Head of caudate nucleus (tissue), 42 donors: ENCODE results near the gene SEC11A.
A peak's percentile ranks its signal among the peaks of the same experiment; 100 is the strongest.
"Not testable (repeated sequence)": the region's sequence is repeated elsewhere in the genome, so short reads cannot be mapped to it uniquely, and the experiment has no call there.

Source experiments
- DNase-seq, 42 donors: peaks; one replicate each; pipeline versions ENCODE4 v3.0.0 to v3.0.0-alpha.2; 2020 to 2021; ENCODE audit warnings: mixed read lengths in 7 of 42
- intact Hi-C: fragments of 100-400 bp; cut with DNase I; formaldehyde crosslinking; loops from one replicate; pipeline ENCODE4 v1.15.0; 2022

SEC11A gene

DNA sequence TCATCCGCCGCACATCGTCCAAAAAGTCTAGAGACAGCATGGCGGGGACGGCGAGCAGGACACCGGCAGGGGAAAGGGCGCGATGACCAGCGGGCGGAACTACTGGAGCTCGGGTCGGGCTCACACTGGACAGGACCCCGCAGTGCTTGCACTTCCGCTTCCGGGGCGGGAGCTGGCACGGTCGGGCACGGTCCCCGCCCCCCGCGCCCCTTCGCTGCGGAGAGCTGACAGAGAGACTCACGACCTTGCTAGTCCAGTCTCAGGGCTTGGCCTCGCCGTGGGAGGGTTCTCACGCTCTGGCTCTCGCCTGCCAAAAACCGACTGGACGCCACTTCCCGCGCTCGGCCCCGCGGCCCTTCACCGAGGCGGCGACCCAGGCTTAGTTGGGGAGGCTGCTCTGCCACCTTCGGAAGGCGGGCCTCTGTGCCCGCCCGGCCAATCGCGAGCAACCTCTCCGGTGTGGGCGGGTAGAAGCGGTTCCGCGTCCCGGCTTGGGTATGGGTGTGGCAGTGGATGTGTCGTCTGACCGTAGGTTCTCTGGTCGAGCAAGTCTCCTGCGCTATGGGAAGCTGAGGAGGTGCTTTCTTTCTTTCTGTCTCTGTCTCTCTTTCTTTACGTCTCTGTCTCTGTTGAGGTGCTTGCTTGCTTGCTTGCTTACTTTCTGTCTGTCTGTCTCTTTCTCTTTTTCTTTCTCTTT, at the start of gene SEC11A:
Gene SEC11A, minus strand, starts transcription at position 104 of the 697 bp plus-strand sequence. Its CDS starts 64 bp downstream, at position 40.
- DNase-seq, result peak; percentile 91 to 99 (median 96)
- intact Hi-C loops, result loop anchor here (5.0 kb wide), 1 partner anchor 64 kb away; the partner anchor contains the start of gene WDR73

DNA sequence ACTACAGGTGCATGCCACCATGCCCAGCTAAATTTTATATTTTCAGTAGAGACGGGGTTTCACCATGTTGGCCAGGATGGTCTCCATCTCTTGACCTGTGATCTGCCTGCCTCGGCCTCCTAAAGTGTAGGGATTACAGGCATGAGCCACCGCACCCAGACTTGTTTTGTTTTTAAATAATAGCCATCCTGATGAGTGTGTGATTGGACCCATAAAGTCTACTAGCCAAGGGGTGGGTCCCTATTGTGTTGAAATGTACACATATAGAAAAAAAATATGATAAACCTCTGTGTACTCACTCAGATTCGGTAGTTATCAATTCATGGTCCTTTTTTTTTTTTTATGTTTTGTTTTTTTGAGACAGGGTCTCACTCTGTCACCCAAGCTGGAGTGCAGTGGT, 49.7 kb upstream of the SEC11A start:
- DNase-seq, result no peak
- intact Hi-C loops, result no loop called here

DNA sequence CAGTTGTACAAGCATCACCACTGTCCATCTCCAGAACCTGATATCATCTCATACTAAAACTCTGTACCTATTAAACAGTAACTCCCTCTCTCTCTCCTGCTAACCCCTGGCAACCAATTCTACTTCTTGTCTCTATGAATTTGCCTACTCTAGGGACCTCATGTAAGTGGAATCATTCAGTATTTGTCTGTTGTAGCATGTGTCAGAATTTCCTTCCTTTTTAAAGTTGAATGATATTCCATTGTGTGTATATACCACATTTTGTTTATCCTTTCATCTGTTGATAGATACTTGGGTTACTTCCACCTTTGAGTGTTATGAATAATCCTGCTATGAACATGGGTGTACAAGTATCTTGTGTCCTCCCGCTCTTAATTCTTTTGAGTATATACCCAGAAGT, 49.0 kb upstream of the SEC11A start:
- intact Hi-C loops, result no loop called here
- DNase-seq, result no peak

DNA sequence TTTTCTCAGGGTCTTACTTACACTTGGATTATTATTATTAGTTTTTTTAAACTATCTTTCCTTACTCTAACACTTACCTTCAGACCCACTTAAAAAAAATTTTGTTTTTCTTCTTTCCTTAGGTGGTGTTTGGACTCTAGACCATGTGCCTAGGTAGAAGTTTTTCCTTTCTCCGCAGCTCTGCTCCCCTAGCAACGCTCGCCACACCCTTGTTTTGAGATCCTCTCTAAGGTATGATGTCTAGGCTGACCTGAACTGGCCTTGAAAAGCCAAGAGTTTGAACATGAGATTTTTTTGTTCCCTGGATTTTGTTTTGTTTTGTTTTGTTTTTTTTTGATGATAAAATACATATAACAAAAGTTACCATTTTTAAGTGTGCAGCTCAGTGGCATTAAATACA, 48.6 kb upstream of the SEC11A start:
- DNase-seq, result no peak
- intact Hi-C loops, result no loop called here

DNA sequence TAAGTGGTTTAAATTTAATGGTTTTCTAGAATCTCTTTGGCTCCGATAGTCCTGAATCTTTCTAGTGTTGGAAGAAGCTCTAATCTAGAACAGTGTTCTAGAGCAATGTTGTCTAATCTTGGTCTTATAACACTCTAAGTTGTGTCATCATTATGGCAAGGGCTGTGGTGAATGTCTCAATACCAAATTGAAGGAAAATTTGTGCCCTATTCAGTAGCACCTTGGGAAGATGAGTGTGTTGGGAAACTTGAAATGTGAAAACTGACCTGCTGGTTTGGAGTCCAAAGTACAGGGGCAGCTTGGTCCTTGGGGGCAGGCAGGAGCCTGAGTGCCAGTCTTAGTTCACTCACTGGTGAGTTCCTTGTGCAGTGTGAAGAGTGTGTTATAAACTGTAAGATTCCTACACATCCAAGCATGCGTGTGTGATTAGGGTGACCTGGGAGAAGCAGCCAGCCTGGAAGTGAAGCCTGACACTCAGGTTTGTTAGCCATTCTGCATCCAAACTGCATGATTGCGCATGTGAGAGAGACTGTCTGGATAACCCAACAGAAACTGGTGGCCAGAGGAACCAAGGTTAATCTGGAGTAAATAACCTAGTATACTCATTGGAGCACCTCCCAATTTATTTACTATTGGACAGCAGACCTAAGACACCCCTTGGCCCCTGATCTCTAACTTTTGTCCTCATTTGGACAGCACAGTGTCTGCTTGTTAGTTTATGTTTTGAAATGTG, 47.1 kb upstream of the SEC11A start:
- intact Hi-C loops, result no loop called here
- DNase-seq, result no peak

DNA sequence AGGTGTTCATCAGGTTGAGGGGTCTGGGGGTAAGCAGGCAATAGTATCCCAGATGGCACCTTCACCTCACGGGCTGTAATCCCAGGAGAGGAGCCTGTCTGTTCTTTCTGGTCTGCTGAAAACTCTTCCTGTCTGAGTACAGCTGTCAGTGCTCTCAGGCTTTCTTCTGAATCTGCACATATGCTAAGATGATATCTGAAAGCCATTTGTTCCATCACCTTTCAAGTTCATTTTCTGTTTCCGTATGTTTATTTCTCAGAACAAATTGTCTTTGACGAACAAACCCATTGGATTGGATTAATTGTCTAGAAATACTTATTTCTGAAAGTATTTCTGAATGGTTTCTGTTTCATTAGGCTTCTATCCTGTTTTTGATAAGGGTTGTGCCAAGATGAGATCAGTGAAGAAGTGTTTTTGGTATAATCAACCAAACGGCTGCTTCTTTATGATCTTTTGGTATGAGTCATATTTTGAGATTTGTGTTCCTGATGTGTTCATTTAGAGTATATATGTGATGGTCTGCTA, 45.7 kb upstream of the SEC11A start:
- DNase-seq, result no peak
- intact Hi-C loops, result no loop called here

DNA sequence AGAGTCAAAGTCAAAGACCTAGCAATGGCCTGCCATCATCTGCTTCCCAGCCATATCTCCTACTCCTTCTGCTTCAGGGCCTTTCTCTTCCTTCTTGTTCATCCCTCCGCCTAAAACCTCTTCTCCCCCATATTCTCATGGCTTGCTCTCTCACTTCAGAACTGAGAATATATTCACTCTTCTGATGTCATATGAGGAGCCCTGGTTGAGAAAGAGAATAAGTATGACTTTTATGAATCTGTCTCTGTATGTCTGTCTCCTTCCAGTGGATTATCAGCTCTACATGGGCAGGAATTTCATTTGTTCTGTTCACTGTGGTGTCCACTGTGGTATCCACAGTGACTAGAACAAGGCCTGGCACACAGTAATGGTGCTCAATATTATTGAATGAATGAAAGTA, 44.3 kb upstream of the SEC11A start:
- intact Hi-C loops, result no loop called here

DNA sequence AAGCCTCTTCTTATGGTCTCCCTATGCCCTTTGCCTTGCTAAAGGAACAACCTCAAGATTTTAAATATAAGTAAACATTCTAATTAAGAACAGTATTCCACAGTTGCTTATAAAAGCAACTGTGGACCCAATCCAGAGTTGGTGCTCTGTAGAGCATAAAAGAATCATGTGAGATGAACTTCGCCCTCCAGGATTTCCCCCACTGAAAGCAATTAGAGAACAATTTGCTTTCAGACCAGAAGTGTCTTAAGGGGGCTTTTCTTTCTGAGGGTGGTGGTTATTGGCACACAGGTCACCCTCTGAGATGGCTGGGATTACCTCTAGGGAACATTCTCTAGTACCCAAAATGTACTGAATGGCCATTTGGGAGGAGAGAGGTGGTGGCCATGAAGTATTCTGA, 43.1 kb upstream of the SEC11A start:
- no peak for DNase-seq
- intact Hi-C loops, result no loop called here

More for the DNA sequence above, 44.3 kb upstream of the SEC11A start:
- no peak for DNase-seq

DNA sequence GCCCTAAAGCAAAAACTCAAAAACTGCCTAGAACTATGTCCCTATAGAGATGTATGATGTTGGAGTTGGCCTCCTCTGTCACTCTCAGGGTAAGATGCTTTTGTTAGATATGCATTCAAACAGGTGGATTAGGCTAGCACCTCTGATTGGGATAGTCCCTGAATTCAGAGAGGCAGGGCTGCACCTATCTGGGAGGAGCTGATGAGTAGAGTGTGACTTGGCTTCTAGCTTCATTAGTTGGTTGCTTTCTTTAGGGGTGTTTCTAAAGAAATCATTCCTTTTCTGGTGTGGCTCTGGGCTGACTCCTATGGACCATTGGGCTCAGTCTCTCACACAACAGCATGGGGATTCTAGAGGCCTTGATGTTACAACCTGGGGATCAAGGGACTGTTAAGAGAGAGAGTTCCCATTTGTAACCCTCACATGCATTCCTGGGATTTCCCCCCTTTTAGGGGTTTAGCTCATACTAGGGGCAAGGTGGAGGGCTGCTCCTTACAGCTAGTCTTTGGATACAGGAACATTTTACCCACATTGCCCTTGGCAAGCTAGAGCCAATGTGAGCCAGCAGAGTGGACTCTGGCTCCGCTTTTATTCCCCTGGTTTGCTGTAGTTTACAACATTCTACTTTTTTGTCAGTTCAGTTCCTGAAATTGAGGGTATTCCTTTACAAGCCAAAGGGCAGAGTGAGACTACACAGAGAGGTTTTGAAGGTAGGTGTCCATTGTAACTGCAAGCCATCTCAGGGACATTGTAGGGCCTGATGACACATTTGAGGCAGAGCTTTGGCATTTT, 40.0 kb upstream of the SEC11A start:
- intact Hi-C loops, result no loop called here
- no peak for DNase-seq

DNA sequence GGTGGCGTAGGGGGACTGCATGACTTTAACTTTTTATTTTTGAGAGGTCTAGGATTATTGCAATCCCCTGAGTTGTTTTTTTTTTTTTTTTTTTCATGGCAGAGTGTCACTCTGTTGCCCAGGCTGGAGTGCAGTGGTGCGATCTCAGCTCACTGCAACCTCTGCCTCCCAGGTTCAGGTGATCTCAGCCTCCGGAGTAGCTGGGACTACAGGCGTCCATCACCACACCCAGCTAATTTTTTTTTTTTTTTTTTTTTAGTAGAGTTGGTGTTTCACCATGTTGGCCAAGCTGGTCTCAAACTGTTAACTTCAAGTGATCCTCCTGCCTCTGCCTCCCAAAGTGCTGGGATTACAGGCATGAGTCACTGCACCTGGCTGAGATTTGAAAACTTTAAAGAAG, 39.0 kb upstream of the SEC11A start:
- DNase-seq, intact Hi-C loops: not testable (repeated sequence)

DNA sequence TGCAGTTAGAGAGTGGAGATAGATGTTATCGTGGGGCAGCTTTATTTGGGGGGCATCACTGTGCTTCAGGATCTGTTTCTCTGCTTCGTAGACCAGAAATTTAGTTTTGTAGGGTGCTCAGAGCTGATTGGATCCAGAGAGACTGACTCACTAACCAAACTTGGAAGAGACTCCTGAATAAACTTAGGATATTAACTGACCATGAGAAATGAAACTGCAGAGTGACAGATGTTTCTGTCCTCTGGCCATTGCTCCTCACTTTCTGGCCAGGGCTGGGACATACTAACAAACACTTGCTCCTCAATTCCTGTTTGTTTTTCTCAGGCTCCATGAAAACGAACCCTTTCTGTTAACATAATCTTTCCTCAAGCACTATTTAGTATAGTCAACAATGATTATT, 36.8 kb upstream of the SEC11A start:
- intact Hi-C loops, result no loop called here

DNA sequence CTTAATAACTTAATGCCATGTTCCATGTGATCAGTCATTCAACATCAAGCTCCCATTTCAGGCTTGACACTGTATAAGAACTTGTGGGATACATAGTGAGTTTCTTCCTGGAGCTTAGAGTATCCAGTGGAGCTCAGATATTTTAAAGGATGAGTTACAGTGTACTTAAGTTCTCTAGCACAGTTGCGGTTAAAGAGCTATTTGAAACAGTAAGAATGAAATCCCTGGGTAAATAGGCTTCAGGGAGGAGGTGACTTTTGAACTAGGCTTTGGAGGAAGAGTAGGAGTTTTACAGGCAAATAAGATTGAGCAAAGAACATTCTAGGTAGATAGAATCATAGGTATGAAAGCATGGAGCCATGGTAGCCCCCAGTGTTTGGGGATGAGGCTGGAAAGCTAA, 36.3 kb upstream of the SEC11A start:
- no peak for DNase-seq
- intact Hi-C loops, result no loop called here

More for the DNA sequence above, 36.8 kb upstream of the SEC11A start:
- no peak for DNase-seq

DNA sequence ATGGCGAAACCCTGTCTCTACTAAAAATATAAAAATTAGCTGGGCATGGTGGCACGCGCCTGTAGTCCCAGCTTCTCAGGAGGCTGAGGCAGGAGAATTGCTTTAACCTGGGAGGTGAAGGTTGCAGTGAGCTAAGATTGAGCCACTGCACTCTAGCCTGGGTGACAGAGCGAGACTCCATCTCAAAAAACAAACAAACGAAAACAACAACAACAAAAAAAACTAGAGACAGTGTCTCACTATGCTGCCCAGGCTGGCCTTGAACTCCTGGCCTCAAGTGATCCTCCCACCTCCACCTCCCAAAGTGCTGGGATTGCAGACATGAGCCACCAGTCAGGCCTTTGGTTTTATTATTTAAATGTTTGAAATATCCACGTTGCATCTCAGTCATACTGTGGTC, 35.8 kb upstream of the SEC11A start:
- DNase-seq, intact Hi-C loops: not testable (repeated sequence)

DNA sequence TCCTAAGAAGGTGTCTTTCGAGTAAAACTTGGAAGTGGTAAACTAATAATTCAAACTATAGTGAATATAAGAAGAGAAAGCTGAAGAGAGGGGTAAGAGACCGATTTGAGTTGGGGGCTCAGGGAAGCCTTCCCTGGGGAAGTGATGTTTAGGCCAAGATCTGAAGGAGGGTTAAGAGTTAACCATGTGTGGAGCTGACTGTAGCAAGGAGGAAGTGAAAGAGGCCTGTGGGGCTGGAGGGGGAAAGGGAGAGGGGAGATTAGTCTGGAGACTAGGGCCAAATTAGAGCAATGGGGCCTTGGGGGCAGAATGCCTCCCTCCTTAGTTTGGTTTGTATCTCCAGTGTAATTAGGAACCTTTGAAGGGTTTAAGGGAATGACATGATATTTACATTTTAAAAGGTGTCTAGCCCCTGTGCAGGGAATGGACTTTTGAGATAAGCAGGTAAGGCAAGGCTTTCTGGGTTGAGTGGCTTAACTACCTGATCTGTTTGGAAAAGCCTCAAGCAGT, 34.7 kb upstream of the SEC11A start:
- DNase-seq, result no peak
- intact Hi-C loops, result no loop called here

DNA sequence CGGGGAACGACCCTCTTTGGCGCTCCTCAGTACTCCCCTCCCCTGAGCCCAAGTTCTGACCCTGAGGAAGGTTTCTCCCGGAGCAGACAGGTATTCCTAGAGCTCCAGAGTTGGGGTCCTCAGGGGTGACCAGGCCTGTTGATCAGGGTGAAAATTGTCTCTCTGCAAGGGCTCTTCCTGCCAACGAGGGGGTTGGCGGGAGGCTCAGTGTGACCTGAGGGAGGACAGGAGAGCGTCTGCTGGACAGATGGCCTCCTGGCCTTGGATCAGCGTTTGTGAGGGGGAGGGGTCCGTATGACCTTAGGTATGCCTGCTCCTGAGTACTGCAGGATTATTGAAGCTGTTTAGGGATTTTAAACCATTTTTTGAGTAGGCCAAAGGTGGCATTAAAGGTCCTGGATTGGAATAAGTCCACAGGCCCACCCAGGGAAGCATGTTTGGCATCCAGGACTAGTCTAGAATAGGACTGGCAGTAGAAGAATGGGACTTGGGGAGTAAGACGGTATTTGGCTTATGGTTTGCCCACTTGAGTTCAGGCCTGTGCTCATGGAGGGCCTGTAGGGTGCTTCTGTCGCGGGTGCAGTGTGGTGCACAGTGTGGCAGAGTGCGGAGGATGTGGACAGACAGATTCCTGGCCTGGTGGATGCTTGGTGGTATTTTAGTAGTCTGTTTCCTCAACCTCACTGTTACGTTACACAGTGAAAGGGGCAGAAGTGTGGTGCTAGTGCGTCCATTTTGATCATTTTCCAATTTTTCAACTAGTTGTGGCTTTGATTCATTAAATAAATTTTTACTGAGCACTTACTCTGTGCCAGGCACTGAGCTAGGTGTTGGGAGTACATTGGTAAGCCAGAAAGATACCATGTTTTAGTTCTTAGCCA, 33.4 kb upstream of the SEC11A start:
- intact Hi-C loops, result loop anchor here (5.0 kb wide), 3 partner anchors 37 to 117 kb away; partner anchors contain the start of gene WDR73
- peak in 16 of 42 donors; percentile 4 to 41 (median 17) for DNase-seq

DNA sequence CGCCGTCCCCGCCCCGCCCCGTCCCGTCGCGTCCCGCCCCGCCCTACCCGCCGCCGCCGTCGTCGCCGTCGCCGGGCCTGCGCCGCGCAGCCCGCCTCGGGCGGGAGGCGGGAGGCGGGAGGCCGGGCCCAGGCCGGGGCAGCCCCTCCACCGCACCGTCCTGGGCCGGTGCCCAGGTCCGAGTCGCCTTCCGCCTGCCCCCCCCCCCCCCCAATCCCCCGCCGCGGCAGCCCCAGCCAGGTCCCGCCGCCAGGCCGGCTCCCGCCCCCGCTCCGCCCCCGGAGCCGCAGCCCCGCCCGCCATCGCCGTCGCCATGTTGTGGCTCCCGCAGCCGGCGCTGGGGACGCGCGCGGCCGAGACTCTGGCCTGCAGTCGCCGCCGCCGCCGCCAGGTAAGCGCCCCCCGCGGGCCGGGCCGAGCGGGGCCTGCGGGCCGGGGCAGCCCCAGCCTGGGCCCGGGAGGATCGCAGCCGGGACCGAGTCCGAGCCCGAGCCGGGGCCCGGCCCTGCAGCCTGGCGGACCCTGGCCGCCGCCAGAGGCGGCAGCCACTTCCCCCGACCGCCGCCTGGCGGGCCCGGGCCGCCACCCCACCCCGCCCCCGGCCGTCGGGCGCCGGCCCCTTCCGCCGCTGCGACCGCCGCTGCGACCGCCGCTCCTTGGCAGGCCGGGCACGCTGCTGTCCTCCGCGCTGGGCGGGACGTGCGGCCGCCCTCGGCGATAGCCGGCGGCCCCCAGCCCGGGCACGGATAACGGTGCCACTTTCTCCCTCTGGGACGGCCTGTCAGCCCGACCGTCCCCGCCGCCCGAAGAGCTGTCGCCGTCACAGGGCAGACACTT, 32.6 kb upstream of the SEC11A start, which contains the start of gene ZNF592:
Gene ZNF592, plus strand, starts transcription at position 319 of the 837 bp plus-strand sequence. CDS start 34,084 bp downstream, outside the sequence.
- intact Hi-C loops, result loop anchor here (5.0 kb wide), 3 partner anchors 36 to 116 kb away; partner anchors contain the start of gene WDR73
- peak in 41 of 42 donors; percentile 8 to 92 (median 80) for DNase-seq
